ENCODE results near the gene PMP22. TPM values are rescaled to one million over a fixed set of nuclear protein-coding genes. Genes with fewer than 3 reads are reported as not detected.

Gene PMP22
- total RNA-seq, 4 donors from 2014 or later = 104 to 246 (median 155) TPM

DNA sequence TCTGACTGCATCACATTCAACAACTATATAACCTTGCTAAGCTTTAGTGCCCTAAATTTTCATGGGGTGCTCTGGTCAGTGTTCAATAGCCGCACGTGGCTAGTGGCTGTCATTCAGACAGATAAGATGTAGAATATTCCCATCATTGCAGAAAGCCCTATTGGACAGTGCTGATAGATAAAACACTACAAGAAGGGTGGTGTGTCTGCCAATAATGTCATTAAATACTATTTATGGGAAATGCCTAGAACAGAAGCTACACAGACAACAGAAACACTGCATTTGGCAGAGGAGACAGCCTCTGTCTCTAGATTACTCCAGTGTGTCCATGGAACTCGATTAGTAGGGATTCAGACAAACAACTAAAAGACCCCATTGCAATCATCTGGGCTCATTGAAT, 28.4 kb upstream of the PMP22 start:
- H3K9me3 ChIP-seq = no peaks in the 10 kb centered on the region
- H3K4me3 ChIP-seq = no peak overlapping the region
- H3K27ac ChIP-seq = no peak overlapping the region
- H3K27me3 ChIP-seq = no peaks in the 10 kb centered on the region
- TF ChIP-seq, protein P1, sequence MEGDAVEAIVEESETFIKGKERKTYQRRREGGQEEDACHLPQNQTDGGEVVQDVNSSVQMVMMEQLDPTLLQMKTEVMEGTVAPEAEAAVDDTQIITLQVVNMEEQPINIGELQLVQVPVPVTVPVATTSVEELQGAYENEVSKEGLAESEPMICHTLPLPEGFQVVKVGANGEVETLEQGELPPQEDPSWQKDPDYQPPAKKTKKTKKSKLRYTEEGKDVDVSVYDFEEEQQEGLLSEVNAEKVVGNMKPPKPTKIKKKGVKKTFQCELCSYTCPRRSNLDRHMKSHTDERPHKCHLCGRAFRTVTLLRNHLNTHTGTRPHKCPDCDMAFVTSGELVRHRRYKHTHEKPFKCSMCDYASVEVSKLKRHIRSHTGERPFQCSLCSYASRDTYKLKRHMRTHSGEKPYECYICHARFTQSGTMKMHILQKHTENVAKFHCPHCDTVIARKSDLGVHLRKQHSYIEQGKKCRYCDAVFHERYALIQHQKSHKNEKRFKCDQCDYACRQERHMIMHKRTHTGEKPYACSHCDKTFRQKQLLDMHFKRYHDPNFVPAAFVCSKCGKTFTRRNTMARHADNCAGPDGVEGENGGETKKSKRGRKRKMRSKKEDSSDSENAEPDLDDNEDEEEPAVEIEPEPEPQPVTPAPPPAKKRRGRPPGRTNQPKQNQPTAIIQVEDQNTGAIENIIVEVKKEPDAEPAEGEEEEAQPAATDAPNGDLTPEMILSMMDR (IDR thresholded peaks at IDR 0.05) = no peak
- no peak for TF ChIP-seq POLR2A (IDR thresholded peaks at IDR 0.05)
- no peaks in the 10 kb centered on the region for H3K4me1 ChIP-seq
- intact Hi-C loops (cut with DNase I; ENCODE audit: low total_unique reads) = no loop called here
- no peaks in the 10 kb centered on the region for H3K36me3 ChIP-seq
- no peak for DNase-seq

GRCh38 chr17:15291674-15292361, 26.7 kb upstream of the PMP22 start:
- no peak overlapping the region for H3K4me3 ChIP-seq
- intact Hi-C loops (cut with DNase I; ENCODE audit: low total_unique reads) = no loop called here
- no peaks in the 10 kb centered on the region for H3K4me1 ChIP-seq
- DNase-seq = no peak
- no peak overlapping the region for H3K27ac ChIP-seq
- no peak for TF ChIP-seq POLR2A (IDR thresholded peaks at IDR 0.05)
- TF ChIP-seq, protein P1 (IDR thresholded peaks at IDR 0.05) = no peak
- no peaks in the 10 kb centered on the region for H3K9me3 ChIP-seq
- H3K27me3 ChIP-seq = no peaks in the 10 kb centered on the region
- H3K36me3 ChIP-seq = no peaks in the 10 kb centered on the region

DNA sequence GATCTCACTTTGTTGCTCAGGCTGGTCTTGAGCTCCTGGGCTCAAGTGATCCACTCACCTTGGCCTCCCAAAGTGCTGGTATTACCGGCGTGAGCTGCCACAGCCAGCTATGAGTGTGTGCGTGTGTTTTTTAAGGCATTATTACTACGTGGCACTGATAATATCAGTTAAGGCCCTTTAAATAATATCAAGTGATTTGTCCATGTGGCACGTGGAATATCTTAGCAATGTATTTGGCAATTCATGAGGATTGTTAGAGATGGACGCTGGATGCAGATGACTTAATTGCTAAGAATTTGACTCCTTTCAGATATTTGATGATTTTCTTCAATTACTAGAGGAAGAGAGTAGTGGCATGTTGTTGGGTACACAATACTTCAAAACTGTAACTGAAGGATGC, 25.5 kb upstream of the PMP22 start:
- Histone ChIP-seq H3K36me3 (no peaks in the 10 kb centered on the region), H3K27me3 (no peaks in the 10 kb centered on the region), H3K9me3 (no peaks in the 10 kb centered on the region), H3K4me1 (no peaks in the 10 kb centered on the region), H3K27ac (no peak overlapping the region), H3K4me3 (no peak overlapping the region)
- intact Hi-C loops (cut with DNase I; ENCODE audit: low total_unique reads) = no loop called here
- TF ChIP-seq, protein P1 (IDR thresholded peaks at IDR 0.05) = no peak
- TF ChIP-seq POLR2A (IDR thresholded peaks at IDR 0.05) = no peak
- no peak for DNase-seq

DNA sequence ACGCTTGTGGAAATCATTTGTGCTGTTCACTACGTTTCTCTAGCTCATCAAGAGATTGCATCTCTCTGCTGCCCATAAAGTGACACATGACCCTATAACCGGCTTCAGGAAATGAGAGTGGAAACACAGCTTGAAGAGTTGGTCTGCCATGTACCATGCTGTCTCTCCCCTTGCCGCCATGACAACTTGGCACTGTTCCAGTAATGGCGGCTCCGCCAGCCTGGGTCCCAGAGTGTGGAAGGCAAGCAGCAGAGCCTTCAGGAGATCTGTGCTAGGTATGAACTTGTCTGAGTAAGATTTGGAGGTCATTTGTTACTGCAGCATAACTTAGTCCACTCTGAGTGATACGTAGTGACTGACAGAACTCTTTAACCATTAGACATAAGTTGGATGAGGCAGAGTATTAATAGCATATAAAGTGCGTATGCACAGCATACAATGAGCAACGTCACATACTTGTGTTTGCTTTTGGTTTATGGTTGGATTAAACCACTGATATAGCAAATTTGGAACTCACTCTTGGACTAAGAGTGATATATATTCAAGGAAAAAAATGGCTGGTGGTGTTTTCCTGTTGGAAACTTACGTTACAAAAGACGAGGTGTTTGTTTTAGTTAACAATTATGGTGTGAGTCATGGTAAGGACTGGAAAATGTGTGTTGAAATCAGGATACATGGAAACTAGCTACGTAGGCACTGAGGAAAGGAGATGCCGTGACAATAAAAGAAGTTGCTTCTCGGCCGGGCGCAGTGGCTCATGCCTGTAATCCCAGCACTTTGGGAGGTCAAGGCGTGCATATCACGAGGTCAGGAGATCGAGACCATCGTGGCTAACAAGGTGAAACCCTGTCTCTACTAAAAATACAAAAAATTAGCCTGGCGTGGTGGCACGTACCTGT, 24.4 kb upstream of the PMP22 start:
- H3K4me1 ChIP-seq = no peaks in the 10 kb centered on the region
- TF ChIP-seq POLR2A (IDR thresholded peaks at IDR 0.05) = no peak
- TF ChIP-seq, protein P1 (IDR thresholded peaks at IDR 0.05) = no peak
- no peaks in the 10 kb centered on the region for H3K9me3 ChIP-seq
- no peaks in the 10 kb centered on the region for H3K36me3 ChIP-seq
- intact Hi-C loops (cut with DNase I; ENCODE audit: low total_unique reads) = no loop called here
- no peak overlapping the region for H3K4me3 ChIP-seq
- no peaks in the 10 kb centered on the region for H3K27me3 ChIP-seq
- H3K27ac ChIP-seq = no peak overlapping the region
- no peak for DNase-seq

GRCh38 chr17:15288859-15289258, 23.7 kb upstream of the PMP22 start:
- H3K27me3 ChIP-seq = no peaks in the 10 kb centered on the region
- no peak overlapping the region for H3K4me3 ChIP-seq
- no peaks in the 10 kb centered on the region for H3K9me3 ChIP-seq
- H3K36me3 ChIP-seq = no peaks in the 10 kb centered on the region
- no peak for DNase-seq
- H3K27ac ChIP-seq = no peak overlapping the region
- intact Hi-C loops (cut with DNase I; ENCODE audit: low total_unique reads) = no loop called here
- TF ChIP-seq POLR2A (IDR thresholded peaks at IDR 0.05) = no peak
- TF ChIP-seq, protein P1 (IDR thresholded peaks at IDR 0.05) = no peak
- H3K4me1 ChIP-seq = no peaks in the 10 kb centered on the region

Measured in uterus (tissue), 4 donors.